Jurkat, Clone E6-1 (cell line): ENCODE data around the gene GCNT2.
"Not testable (repeated sequence)": the region's sequence is repeated elsewhere in the genome, so short reads cannot be mapped to it uniquely, and the experiment has no call there.

ENCODE experiments used
- DNase-seq: peaks from one replicate; pipeline ENCODE4 v3.0.0-alpha.2; 2011; ENCODE audit warnings: low read depth, low spot score
- H3K4me3 ChIP-seq: 2 replicates; pipeline ENCODE4 v1.5.1; 2011; ENCODE audit warnings: mild to moderate bottlenecking, low read length, control low read depth, moderate library complexity

The GCNT2 gene

DNA sequence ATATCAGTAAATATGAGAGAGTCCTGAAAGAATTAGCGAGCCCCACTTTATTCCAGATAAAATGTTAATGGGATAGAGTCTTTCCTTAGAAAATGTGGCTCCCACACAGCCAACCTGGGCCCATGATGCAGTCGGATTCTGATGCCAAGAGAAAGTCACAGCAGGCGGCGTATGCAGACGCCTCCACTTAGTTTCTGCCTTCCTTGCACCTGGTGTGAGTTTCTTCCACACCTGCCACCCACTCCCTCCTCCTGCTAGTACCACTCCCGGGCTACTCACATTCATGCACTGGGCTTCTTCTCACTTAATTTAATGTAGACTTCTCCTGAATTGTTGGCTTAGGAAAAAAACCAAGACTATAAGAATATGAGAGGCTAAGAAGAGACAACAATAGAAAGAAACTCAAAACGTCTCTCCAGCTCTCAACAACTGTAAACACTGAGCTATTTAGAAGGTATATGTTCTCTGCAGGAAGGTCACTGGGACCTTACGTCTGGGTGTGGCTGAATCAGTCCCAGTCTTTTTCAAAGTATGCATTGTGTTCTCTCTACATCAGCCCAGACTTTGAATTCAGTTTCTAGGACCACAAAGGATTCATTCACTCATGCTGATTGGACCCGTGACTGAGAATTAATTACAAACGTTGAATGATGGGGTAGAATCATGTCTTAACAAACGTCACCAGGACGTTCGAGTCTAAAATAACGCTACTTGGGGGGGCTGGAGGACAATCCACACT, 70.4 kb downstream of the GCNT2 start:
- no peak for DNase-seq

DNA sequence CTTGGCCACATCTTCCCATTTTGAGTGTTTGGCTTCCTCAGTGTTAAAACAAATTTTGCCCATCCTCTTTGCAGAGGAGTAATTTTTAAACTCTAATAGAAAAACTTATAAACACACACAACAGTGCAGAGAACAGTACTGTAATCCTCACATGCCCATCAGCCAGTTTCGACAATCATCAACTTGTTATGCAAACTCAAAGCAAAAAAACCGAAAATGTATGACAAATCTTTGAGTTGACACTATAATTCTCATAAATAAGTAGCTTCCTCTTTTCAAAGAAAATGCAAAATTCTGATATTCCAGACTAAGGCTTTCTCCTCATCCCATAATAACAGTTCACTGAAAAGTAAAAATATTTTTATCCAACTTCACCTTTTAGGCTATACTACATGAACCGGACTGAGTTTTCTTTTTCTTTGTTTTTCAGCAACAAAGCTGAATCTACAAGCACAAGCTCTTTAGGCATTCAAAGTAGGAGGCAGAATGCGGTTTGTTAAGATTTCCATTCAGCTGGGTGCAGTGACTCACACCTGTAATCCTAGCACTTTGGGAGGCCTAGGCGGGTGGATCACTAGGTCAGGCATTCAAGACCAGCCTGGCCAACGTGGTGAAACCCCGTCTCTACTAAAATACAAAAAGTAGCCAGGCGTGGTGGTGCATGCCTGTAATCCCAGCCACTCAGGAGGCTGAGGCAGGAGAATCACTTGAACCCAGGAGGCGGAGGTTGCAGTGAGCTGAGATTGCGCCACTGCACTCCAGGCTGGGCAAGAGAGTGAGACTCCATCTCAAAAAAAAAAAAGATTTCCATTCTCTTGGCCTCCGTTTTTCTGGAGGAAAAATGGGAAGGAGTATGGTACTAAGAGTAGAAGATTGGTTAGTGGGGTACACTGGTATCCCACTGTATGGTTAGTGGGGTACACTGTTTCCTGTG, 74.8 kb downstream of the GCNT2 start:
- H3K4me3 ChIP-seq = no peak overlapping the region
- DNase-seq = no peak

More for the DNA sequence above, 70.4 kb downstream of the GCNT2 start:
- no peak overlapping the region for H3K4me3 ChIP-seq

DNA sequence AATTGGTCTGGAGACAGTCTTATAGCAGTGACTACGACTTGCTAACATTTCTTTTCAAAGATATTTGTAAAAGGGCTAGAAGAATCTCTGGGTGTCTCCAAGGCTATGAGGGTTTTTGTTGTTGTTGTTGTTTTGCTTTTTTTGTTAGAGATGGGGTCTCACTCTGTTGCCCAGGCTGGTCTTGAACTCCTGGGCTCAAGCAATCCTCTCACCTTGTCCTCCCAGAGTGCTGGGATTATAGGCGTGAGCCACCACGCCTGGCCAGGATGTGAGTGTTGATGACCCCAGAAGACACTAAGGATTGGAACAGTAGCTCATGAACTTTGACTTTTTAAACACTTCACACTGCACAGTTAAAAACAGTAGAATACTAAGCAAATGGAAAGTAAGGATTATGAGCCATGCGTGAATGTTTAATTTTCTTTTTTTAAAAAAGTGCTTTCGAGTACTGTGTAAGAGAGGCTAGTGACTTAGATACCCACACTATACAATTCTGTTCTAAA, 76.4 kb downstream of the GCNT2 start:
- no peak overlapping the region for H3K4me3 ChIP-seq
- no peak for DNase-seq

DNA sequence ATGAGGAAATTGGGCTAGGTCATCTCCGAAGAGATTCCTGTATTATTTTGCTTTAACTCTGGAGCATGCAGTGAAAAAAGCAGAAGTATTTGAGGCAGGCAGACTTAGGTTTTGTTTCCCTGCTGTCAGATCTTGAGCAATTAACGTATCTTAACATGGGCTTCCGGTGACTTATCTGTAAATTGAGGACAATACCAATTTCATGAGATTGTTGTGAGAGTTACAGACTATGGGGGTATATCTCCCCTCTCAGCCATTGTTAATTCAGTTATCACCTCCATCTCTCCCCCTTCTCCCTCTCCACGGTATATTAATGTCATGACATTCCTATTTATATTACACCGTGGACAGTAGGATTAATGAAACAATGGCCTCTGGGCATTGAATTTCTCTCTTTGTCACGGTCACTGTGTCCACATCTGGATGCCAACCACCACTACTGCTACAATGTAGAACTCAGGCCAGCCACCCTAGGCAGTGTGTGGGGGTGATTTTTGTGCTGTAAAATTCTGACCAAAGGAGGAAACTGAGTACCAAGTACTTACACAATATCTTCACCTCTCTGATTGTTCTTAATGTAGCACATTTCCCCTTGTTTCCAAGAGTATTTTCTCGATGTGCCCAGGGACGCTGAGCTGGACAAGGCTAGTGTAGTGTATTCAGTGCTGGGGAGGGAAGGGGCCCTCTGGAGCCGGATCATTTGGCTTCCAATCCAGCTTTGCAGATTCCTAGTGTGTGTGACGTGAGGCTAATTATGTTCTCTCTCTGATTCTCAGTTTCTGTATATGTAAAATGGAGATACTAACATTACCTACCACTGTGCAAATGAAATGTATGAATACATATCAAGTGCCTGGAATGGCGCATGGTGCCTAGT, 77.2 kb downstream of the GCNT2 start:
- DNase-seq = no peak
- no peak overlapping the region for H3K4me3 ChIP-seq

DNA sequence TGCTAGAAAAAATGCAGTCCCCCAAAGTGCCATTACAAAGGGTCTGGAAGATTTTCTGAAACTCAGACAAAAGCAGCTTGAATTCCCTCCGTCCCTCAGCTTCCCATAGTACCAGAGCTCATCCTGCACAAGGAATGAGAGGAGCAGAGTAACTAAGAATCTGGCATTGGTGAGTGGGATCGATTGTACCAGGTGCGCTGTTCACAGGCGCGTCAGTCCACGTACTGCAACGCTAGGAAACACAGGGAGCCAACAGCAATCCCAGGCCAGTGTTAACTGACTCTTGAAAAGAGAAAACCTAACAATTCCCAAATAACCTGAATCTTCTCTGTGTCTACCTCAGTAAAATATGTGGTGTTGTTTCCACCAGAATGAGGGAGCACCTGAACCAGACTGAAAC, 77.9 kb downstream of the GCNT2 start:
- no peak overlapping the region for H3K4me3 ChIP-seq
- no peak for DNase-seq

DNA sequence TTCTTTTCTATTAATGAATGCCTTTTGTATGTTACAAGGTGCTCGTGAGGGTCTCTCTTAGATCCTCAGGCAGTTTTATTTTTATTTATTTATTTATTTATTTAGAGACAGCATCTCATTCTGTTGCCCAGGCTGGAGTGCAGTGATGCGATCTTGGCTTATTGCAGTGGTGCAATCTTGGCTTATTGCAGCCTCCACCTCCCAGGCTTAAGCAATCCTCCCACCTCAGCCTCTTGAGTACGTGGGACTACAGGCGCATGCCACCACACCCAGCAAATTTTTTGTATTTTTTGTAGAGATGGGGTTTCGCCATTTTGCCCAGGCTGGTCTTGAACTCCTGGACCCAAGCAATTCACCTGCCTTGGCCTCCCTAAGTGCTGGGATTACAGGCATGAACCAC, 79.5 kb downstream of the GCNT2 start:
- not testable (repeated sequence) for DNase-seq, H3K4me3 ChIP-seq

DNA sequence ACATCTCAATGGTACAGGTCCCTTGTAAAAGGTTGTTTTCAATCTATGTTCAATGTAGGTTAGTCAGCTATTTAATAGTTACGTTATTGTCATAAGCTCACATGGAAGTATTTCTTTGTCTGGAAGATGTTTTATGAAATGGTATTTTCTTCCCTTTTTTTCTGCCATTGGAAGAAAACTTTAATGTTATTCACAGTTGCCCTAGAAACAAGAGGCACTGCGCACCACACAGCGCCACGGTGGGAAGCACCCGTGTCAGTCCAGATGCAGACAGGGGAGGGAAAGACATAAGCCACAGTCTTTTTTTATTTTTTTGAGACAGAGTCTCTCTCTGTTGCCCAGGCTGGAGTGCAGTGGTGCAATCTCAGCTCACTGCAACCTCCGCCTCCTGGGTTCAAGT, 82.1 kb downstream of the GCNT2 start:
- DNase-seq = no peak

DNA sequence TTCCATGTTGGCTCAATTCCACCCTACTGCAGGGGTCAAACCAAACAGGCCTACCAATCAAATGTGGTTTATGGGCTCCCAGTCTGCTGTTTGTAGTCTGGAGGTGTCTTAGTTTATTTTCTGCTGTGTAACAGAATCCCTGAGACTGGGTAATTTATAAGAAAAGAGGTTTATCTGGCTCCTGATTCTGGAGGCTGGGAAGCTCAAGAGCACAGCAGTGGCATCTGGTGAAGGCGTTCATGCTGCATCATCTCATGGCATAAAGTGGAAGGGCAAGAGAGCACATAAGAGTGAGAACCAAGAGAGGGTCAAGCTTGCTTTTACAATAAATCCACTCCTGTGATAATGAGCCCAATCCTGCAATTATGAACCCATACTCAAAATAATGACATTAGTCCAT, 87.9 kb downstream of the GCNT2 start:
- no peak for DNase-seq

More for the DNA sequence above, 82.1 kb downstream of the GCNT2 start:
- no peak overlapping the region for H3K4me3 ChIP-seq

DNA sequence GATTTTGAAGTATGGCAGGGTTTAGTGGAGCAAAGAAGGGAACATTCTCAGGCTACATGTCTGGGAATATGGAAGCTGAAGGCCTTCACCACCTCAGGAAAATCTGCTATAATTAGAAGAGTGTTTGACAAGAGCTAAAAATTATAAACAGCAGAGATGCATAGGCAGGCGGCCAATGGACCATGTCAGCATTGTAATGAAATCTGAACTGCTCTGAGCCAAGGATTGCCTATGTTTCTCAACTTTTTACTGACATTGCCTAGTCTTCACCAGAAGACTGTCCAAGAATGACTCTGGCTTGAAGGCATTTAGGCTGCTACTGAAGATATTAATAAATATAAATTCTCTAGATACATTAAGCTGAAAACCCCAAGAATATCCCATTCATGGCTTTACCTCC, 89.1 kb downstream of the GCNT2 start:
- DNase-seq = no peak
- H3K4me3 ChIP-seq = no peak overlapping the region

More for the DNA sequence above, 87.9 kb downstream of the GCNT2 start:
- H3K4me3 ChIP-seq = no peak overlapping the region

DNA sequence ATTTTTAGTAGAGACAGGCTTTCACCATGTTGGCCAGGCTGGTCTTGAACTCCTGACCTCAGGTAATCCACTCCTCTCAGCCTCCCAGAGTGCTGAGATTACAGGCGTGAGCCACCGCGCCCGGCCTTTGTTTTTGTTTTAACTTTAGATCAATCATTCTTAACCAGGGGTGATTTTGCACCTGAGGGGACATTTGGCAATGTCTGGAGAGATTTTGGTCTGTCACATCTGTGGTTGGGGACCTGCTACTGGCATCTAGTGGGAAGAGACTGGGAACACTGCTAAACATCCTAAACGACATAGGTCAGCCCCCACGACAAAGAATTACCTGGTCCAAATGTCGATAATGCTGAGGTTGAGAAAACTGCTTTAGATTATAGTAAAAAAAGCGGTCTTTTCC, 91.0 kb downstream of the GCNT2 start:
- DNase-seq = no peak
- no peak overlapping the region for H3K4me3 ChIP-seq

DNA sequence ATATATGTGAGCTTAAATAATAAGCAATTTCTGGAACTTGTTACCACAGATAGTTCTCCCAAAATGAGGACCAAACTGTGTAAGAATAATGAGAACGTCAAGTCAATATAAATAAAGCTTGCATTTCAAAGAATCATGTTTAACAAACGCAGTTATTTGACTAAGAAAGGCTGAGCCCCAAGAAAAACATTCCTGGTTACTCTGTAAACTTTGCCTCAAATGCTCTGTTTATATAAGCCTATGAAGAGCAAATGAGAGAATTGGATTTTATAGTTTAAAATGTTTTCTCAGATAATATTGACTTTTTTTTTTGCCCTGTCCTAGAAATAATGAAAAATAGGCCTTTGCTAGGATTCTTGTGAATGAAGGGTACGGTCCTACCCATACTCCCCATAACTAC, 91.9 kb downstream of the GCNT2 start:
- DNase-seq = no peak
- no peak overlapping the region for H3K4me3 ChIP-seq

DNA sequence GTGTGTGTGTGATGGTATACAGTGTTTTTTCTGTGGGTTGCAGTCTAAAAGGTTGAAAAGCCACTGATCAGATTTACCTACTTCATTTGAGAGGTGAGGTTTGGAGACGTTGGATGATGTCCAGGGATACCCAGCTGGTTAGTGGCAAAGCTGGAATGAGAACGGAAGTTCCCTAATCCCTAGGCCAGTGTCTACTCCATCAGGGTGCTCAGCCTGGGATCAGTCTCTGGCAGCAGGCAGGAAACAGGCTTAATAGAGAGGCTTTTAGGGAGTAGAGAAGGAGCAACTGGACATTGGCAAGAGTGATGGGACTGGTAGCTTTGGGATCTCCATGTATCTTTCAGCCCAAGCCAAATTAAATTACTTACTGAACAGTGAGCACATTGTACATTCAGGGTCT, 92.6 kb downstream of the GCNT2 start:
- DNase-seq = no peak
- H3K4me3 ChIP-seq = no peak overlapping the region

DNA sequence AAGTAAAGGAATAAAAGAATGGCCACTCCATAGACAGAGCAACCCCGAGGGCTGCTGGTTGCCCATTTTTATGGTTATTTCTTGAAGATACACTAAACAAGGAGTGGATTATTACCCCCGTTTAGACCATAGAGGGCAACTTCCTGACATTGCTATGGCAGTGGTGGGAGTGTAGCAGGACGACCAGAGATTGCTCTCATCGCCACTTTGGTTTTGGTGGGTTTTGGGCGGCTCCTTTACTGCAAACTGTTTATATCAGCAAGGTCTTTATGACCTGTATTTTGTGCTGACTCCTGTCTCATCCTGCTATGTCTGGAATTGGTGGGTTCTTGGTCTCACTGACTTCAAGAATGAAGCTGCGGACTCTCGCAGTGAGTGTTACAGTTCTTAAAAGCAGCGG, 94.5 kb downstream of the GCNT2 start:
- no peak overlapping the region for H3K4me3 ChIP-seq
- DNase-seq = no peak

DNA sequence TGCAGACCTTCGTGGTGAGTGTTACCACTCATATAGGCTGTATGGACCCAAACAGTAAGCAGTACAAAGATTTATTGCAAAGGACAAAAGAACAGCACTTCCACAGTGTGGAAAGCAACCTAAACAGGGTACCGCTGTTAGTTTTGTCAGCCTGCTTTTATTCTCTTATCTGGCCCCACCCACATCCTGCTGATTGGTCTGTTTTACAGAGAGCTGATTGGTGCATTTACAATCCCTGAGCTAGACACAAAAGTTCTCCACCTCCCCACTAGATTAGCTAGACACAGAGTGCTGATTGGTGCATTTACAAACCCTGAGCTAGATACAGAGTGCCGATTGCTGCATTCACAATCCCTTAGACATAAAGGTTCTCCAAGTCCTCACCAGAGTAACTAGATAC, 95.1 kb downstream of the GCNT2 start:
- DNase-seq, H3K4me3 ChIP-seq: not testable (repeated sequence)

DNA sequence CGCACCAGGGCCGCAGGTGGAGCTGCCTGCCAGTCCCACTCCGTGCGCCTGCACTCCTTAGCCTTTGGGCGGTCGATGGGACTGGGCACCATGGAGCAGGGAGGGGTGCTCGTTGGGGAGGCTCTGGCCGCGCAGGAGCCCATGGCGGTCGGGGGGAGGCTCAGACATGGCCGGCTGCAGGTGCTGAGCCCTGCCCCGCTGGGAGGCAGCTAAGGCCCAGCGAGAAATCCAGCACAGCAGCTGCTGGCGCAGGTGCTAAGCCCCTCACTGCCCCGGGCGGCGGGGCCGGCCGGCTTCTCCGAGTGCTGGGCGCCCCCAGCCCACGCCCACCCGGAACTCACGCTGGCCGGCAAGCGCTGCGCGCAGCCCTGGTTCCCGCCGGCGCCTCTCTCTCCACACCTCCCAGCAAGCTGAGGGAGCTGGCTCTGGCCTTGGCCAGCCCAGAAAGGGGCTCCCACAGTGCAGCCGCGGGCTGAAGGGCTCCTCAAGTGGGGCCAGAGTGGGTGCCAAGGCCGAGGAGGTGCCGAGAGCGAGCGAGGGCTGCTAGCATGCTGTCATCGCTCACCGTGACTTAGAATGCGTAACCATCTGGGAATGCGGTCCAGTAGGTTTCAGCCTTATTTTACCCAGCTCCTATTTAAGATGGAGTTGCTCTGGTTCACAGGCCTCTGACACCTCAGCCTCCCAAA, 96.0 kb downstream of the GCNT2 start:
- H3K4me3 ChIP-seq = no peak overlapping the region
- no peak for DNase-seq

DNA sequence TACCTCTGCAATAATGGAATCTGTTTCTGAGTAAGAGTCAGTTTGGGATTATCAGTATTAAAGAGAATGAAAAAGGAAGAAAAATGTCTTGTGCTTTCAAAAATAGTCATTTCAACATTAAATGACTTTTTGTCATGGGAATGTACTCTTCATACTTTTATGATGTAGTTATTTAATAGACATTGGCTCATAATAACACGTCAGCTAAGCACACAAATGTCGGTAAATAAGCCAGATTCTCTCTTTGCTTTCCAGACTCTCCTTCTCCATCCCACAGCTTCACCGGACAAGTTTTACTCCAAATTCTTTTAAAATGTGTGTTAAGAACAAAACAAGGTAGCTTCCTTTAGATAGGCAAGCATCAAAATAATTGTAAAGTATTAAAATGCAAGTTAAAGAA, 97.3 kb downstream of the GCNT2 start:
- DNase-seq = no peak
- no peak overlapping the region for H3K4me3 ChIP-seq

DNA sequence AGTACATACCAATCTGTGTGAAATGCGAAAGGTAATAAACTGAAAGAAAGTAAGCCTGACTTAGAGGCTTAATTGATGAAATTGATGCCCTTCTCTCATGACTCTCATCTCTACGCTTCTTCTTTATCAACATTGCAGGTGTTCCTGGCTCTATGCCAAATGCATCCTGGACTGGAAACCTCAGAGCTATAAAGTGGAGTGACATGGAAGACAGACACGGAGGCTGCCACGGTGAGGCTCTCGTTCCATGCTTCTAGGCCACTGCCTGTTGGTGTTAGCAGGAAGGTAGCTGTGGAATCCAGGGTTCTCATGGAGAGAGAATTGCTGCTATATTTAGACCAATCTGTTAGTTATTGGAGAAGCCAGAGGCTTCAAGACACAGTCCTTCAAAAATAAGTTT, 100.1 kb downstream of the GCNT2 start:
- H3K4me3 ChIP-seq = no peak overlapping the region
- peak; percentile 29 for DNase-seq

DNA sequence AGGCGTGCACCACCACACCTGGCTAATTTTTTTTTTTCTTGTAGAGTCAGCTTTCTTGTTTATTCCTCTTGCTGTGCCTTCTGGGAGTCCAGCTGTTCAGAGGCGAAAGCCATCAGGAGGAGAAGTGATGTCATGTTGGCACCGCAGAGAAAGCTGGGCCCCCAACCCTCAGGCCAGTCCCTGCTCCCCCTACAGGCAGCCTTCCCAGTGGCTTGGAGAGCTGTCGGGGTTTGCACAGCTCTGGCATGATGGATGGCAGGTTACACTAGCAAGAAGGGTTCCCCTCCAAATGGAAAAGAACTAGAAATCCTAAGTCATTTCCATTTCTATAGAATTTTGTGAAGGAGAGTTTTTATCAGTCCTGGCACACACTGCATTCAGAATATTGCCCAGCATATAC, 100.7 kb downstream of the GCNT2 start:
- no peak overlapping the region for H3K4me3 ChIP-seq
- no peak for DNase-seq

DNA sequence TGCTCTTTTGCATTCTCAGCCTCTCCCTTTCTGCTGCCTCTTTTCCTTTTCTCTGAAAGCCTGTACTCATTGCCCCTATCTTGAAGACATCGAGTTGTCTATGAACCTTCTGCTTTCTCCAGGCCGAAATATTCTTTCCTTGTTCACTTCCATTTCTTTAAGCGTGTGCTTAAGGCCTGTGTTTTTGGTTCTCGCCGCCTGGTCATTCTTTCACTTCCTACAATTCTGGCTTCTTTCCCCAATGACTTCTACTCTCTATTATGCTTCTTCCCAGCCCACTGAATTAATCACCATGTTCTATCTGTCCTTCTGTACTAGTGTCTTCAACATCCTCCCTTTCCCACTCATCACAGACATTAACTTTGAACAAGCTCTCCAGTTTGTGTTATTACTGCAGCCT, 103.7 kb downstream of the GCNT2 start:
- no peak overlapping the region for H3K4me3 ChIP-seq
- DNase-seq = no peak
